Common myeloid progenitor, CD34-positive (primary cell): ENCODE data around the gene HSPB1.
"Not testable (repeated sequence)": the region's sequence is repeated elsewhere in the genome, so short reads cannot be mapped to it uniquely, and the experiment has no call there.

ENCODE experiments used
- CTCF ChIA-PET: fragments of 350-600 bp; sonication (Branson Sonifier 250); formaldehyde crosslinking; loops from one replicate; lab custom pipeline; 2021; ENCODE audit warnings: antibody characterized with exemption; lab: Charles Lee
- POLR2A ChIA-PET: fragments of 350-600 bp; sonication (Branson Sonifier 250); formaldehyde crosslinking; loops from one replicate; lab custom pipeline; 2021; ENCODE audit warnings: antibody characterized with exemption; lab: Charles Lee
- DNase-seq, 3 donors: peaks; one replicate each; pipeline versions ENCODE4 v3.0.0 to v3.0.0-alpha.2; 2013
- H3K27ac ChIP-seq, 2 experiments: 1 replicate in 1 of 2; 2 replicates in 1 of 2; pipeline ENCODE4 v1.7.0; 2013; ENCODE audit warnings: inconsistent platforms in 2 of 2, low read length in 2 of 2, mild to moderate bottlenecking in 2 of 2, low read depth in 1 of 2, moderate library complexity in 1 of 2; ENCODE audit not compliant: severe bottlenecking in 2 of 2, insufficient read depth in 1 of 2, poor library complexity in 1 of 2
- H3K27me3 ChIP-seq, 5 experiments: replicated peaks in 2 of 5; 1 replicate in 3 of 5; 2 replicates in 2 of 5; pipeline versions ENCODE4 v1.6.1 to v1.7.0; 2013; ENCODE audit warnings: low read length in 4 of 5, mild to moderate bottlenecking in 2 of 5, moderate library complexity in 2 of 5, inconsistent platforms in 1 of 5; ENCODE audit not compliant: insufficient read depth in 5 of 5, control insufficient read depth in 4 of 5
- H3K36me3 ChIP-seq, 4 experiments: 1 replicate in 2 of 4; 2 replicates in 2 of 4; pipeline versions ENCODE4 v1.6.1 to v1.7.0; 2013; ENCODE audit warnings: low read length in 3 of 4, control low read depth in 1 of 4, mild to moderate bottlenecking in 1 of 4; ENCODE audit not compliant: control insufficient read depth in 4 of 4, insufficient read depth in 4 of 4
- H3K4me1 ChIP-seq, 4 experiments: 1 replicate in 3 of 4; 2 replicates in 1 of 4; pipeline versions ENCODE4 v1.6.1 to v1.7.1; 2013; ENCODE audit warnings: low read length in 3 of 4, mild to moderate bottlenecking in 3 of 4, control low read depth in 1 of 4, inconsistent platforms in 1 of 4, moderate library complexity in 1 of 4; ENCODE audit not compliant: control insufficient read depth in 4 of 4, insufficient read depth in 4 of 4; ENCODE audit errors: control extremely low read depth in 1 of 4
- H3K4me3 ChIP-seq, 7 experiments: 1 replicate in 4 of 7; 2 replicates in 3 of 7; pipeline versions ENCODE4 v1.5.1 to v1.7.0; 2013; ENCODE audit warnings: mild to moderate bottlenecking in 7 of 7, low read length in 6 of 7, moderate library complexity in 6 of 7, inconsistent platforms in 2 of 7, low read depth in 2 of 7, control low read depth in 1 of 7; ENCODE audit not compliant: insufficient read depth in 4 of 7, control insufficient read depth in 1 of 7; ENCODE audit errors: extremely low read depth in 1 of 7
- H3K9me3 ChIP-seq, 5 experiments: 1 replicate in 4 of 5; 2 replicates in 1 of 5; pipeline versions ENCODE4 v1.6.1 to v1.7.1; 2013; ENCODE audit warnings: low read length in 4 of 5, mild to moderate bottlenecking in 2 of 5, inconsistent platforms in 1 of 5, low read depth in 1 of 5, moderate library complexity in 1 of 5; ENCODE audit not compliant: control insufficient read depth in 4 of 5, insufficient read depth in 2 of 5; ENCODE audit errors: control extremely low read depth in 1 of 5
- WGBS: methylation state at CpG from one replicate; pipeline ENCODE4 v1.1.5; 2013; ENCODE audit not compliant: insufficient coverage; 5-methylcytosine and 5-hydroxymethylcytosine counted together

Gene HSPB1

DNA sequence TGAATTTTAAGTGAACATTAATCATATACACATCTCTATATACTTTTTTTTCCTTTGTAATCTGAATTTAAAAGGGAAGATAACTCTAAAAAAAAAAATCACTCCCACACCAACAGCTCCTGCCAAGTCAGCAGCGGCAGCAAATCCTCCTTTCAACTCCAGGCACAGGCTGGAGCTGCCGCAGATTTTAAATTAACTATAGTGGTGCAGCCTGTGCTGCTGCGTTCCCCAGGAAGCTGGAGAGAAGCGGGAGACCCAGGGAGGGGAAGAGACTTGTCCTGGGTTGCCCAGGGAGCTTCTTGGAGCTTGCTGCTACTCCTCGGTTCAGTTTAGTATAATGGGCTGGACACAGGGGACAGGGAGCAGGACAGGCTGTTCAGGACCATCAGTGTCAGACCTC, 32.6 kb upstream of the HSPB1 start:
- no peak overlapping the region for H3K27ac ChIP-seq
- CTCF ChIA-PET: interaction anchor here (0.7 to 2.9 kb wide), 6 partner anchors 13 to 249 kb away, joined by 3 to 8 read pairs (median 4); no protein-coding TSS in a partner anchor

DNA sequence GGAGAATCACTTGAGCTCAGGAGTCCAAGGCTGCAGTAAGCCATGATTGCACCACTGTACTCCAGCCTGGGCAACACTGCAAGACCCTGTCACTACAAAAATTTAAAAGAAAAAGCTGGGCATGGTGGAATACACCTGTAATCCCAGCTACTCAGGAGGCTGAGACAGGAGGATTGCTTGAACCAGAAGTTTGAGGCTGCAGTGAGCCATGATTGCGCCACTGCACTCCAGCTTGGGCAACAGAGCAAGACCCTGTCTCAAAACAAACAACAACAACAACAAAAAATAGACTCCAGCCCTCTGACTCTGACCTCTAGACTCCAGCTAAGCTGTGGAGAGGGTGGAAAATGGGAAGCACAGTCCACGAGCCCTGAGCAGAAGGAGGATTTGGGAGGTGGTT, 31.1 kb upstream of the HSPB1 start:
- POLR2A ChIA-PET, H3K4me3 ChIP-seq, H3K36me3 ChIP-seq, DNase-seq, H3K27ac ChIP-seq, H3K9me3 ChIP-seq: not testable (repeated sequence)
- CTCF ChIA-PET: interaction anchor here (1.6 to 2.9 kb wide), 3 partner anchors 9 to 43 kb away, joined by 6 to 8 read pairs (median 7); no protein-coding TSS in a partner anchor
- Histone ChIP-seq H3K27me3 (peaks cover 0 to 31% (median 20%) of the 10 kb centered on the region in 5 experiments), H3K4me1 (peaks cover 0 to 18% (median 11%) of the 10 kb centered on the region in 4 experiments)
- WGBS: no CpG with 5 or more reads among the region's 2 CpGs

More for the DNA sequence above, 32.6 kb upstream of the HSPB1 start:
- Histone ChIP-seq H3K27me3 (peaks cover 0 to 31% (median 20%) of the 10 kb centered on the region in 5 experiments), H3K4me3 (no peak overlapping the region), H3K9me3 (no peaks in the 10 kb centered on the region), H3K36me3 (no peaks in the 10 kb centered on the region), H3K4me1 (peaks cover 0 to 18% (median 11%) of the 10 kb centered on the region in 4 experiments)
- no peak for DNase-seq
- 72% methylated on average over 2 of the region's 5 CpGs for WGBS
- POLR2A ChIA-PET: no interaction called here

DNA sequence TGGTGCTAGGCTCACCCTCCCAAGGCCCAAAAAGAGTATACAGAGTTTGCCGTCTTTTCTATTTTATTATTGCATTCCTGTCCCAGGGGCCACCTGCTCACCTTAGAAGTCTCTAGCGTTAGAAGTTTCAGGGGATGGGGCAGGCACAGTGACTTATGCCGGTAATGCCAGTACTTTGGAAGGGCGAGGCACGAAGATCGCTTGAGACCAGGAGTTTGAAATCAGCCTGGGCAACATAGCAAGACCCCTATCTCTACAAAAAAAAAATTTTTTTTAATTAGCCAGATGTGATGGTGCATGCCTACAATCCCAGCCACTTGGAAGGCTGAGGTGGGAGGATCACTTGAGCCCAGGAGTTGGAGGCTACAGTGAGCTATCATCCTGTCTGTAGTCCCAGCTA, 30.3 kb upstream of the HSPB1 start:
- Histone ChIP-seq H3K9me3 (no peaks in the 10 kb centered on the region), H3K36me3 (no peaks in the 10 kb centered on the region), H3K4me3 (no peak overlapping the region), H3K27me3 (peaks cover 0 to 25% (median 17%) of the 10 kb centered on the region in 5 experiments), H3K4me1 (peaks cover 0 to 12% (median 7%) of the 10 kb centered on the region in 4 experiments), H3K27ac (no peak overlapping the region)
- WGBS: 100% methylated on average over 1 of the region's 6 CpGs
- no peak for DNase-seq
- ChIA-PET POLR2A (no interaction called here), CTCF (interaction anchor here (1.6 to 2.9 kb wide), 2 partner anchors 9 to 42 kb away, joined by 6 to 8 read pairs; no protein-coding TSS in a partner anchor)

DNA sequence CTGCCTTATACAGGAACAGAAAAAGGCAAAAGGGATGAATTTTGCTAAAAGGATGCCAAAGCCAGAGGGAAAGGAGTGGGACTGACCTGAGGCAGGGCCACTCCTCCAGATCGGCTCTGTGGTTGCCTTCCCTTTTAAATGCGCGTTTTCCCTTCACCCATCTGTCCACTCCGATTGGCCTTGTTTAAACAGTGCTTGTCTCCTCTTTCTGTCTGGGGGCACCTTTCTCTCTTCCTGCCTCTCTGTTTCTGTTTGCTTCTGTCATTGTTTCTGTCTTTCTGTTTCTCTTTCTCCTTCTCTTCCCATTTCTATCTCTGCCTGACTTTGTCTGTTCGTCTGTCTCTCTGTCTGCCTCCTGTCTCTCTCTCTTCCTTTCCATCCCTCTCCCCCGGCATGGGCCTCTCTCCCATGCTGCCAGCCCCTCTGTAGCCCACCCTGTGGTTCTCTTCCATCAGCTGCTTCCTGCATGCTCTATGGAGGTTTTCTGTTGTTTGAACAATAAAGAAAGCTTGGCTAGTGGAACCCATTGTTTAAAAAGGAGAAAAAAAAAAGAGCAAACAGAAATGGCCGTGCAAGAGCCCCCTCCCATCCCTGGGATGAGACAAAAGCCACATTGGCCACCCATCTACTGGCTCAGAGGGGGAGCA, 29.5 kb upstream of the HSPB1 start:
- CTCF ChIA-PET: interaction anchor here (1.2 to 2.9 kb wide), 2 partner anchors 10 to 42 kb away, joined by 4 to 8 read pairs; no protein-coding TSS in a partner anchor
- POLR2A ChIA-PET: no interaction called here
- H3K27ac ChIP-seq: no peak overlapping the region
- DNase-seq: no peak
- no peaks in the 10 kb centered on the region for H3K36me3 ChIP-seq
- H3K4me3 ChIP-seq: peak overlapping the region in 2 of 7 experiments; percentile 6 to 12
- peaks cover 0 to 17% (median 16%) of the 10 kb centered on the region in 5 experiments for H3K27me3 ChIP-seq
- WGBS: 47% methylated on average over 7 of the region's 7 CpGs
- peaks cover 0 to 8% (median 4%) of the 10 kb centered on the region in 4 experiments for H3K4me1 ChIP-seq
- H3K9me3 ChIP-seq: no peaks in the 10 kb centered on the region

GRCh38 chr7:76273503-76273902, 29.0 kb upstream of the HSPB1 start:
- Histone ChIP-seq H3K36me3 (no peaks in the 10 kb centered on the region), H3K4me1 (peaks cover 0 to 7% (median 4%) of the 10 kb centered on the region in 4 experiments), H3K9me3 (no peaks in the 10 kb centered on the region), H3K27ac (no peak overlapping the region), H3K27me3 (peaks cover 0 to 16% (median 13%) of the 10 kb centered on the region in 5 experiments), H3K4me3 (no peak overlapping the region)
- POLR2A ChIA-PET: no interaction called here
- WGBS: 92% methylated on average over 5 of the region's 5 CpGs
- CTCF ChIA-PET: interaction anchor here (1.2 kb wide), 1 partner anchor 10 kb away, joined by 4 read pairs; no protein-coding TSS in a partner anchor
- DNase-seq: no peak

- ChIA-PET POLR2A (no interaction called here), CTCF (interaction anchor here (1.2 to 2.6 kb wide), 5 partner anchors 9 to 35 kb away, joined by 3 to 9 read pairs (median 3); no protein-coding TSS in a partner anchor)
- Histone ChIP-seq H3K27ac (no peak overlapping the region), H3K9me3 (no peaks in the 10 kb centered on the region), H3K27me3 (peaks cover 0 to 50% (median 19%) of the 10 kb centered on the region in 5 experiments), H3K4me1 (peaks cover 0 to 18% (median 15%) of the 10 kb centered on the region in 4 experiments), H3K4me3 (no peak overlapping the region), H3K36me3 (no peaks in the 10 kb centered on the region)
- WGBS: 100% methylated on average over 1 of the region's 1 CpG
- no peak for DNase-seq
Observed at GRCh38 chr7:76278540-76278939, 23.9 kb upstream of the HSPB1 start.

DNA sequence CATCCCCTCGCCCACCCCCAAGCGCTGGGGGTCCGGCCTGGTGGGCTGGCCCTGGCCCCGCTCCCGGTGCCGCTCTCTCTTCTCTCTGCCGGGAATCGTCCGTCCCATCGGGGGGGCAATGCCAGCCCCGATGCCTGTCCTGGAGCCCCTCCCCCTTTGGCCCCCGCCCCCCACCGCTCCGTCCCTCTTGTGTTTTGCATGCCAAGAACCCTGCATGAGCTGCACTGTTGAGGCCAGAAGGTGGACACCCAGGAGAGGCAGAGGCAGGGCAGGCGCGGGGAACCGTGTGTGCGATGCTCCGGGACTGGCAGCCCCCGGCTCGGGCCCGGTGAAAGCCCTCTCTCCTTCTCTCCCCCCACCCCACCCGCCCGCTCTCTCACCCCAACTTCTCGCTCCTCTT, 22.1 kb upstream of the HSPB1 start:
- POLR2A ChIA-PET: no interaction called here
- no peaks in the 10 kb centered on the region for H3K9me3 ChIP-seq
- H3K27me3 ChIP-seq: peaks cover 0 to 62% (median 21%) of the 10 kb centered on the region in 5 experiments

More for the DNA sequence above, 22.1 kb upstream of the HSPB1 start:
- Histone ChIP-seq H3K36me3 (no peaks in the 10 kb centered on the region), H3K27ac (no peak overlapping the region), H3K4me1 (peaks cover 0 to 18% (median 15%) of the 10 kb centered on the region in 4 experiments), H3K4me3 (no peak overlapping the region)
- CTCF ChIA-PET: no interaction called here
- no peak for DNase-seq
- 38% methylated on average over 8 of the region's 25 CpGs for WGBS
